ENCODE data around the gene EIF3K. TPM values are rescaled to one million over a fixed set of nuclear protein-coding genes. Genes with fewer than 3 reads are reported as not detected.

EIF3K gene
- total RNA-seq, 1 donor from 2014 or later: 598 TPM

DNA sequence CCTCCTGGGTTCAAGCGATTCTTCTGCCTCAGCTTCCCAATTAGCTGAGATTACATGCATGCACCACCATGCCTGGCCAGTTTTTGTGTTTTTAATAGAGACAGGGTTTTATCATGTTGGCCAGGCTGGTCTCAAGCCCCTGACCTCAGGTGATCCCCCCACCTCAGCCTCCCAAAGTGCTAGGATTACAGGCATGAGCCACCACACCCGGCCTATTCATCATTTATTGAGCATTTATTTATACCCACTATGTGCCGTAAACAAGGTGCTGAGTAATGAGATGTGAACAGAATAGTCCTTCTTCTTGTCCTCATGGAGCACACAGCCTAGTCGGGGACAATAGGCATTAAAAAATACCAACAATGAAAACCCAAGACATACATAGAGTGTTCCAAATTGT is 54.0 kb downstream of the EIF3K start:
- TF ChIP-seq, protein P1, sequence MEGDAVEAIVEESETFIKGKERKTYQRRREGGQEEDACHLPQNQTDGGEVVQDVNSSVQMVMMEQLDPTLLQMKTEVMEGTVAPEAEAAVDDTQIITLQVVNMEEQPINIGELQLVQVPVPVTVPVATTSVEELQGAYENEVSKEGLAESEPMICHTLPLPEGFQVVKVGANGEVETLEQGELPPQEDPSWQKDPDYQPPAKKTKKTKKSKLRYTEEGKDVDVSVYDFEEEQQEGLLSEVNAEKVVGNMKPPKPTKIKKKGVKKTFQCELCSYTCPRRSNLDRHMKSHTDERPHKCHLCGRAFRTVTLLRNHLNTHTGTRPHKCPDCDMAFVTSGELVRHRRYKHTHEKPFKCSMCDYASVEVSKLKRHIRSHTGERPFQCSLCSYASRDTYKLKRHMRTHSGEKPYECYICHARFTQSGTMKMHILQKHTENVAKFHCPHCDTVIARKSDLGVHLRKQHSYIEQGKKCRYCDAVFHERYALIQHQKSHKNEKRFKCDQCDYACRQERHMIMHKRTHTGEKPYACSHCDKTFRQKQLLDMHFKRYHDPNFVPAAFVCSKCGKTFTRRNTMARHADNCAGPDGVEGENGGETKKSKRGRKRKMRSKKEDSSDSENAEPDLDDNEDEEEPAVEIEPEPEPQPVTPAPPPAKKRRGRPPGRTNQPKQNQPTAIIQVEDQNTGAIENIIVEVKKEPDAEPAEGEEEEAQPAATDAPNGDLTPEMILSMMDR (IDR thresholded peaks at IDR 0.05; ENCODE audit: borderline replicate concordance): no peak
- Histone ChIP-seq H3K36me3 (no peaks in the 10 kb centered on the region), H3K27me3 (ENCODE audit: low read depth) (no peaks in the 10 kb centered on the region), H3K4me1 (peaks cover 96% of the 10 kb centered on the region), H3K27ac (replicated peaks) (peak overlapping the region; percentile 95), H3K9me3 (replicated peaks) (no peaks in the 10 kb centered on the region), H3K4me3 (no peak overlapping the region)
- intact Hi-C loops (cut with micrococcal nuclease): no loop called here
- no peak for DNase-seq

DNA sequence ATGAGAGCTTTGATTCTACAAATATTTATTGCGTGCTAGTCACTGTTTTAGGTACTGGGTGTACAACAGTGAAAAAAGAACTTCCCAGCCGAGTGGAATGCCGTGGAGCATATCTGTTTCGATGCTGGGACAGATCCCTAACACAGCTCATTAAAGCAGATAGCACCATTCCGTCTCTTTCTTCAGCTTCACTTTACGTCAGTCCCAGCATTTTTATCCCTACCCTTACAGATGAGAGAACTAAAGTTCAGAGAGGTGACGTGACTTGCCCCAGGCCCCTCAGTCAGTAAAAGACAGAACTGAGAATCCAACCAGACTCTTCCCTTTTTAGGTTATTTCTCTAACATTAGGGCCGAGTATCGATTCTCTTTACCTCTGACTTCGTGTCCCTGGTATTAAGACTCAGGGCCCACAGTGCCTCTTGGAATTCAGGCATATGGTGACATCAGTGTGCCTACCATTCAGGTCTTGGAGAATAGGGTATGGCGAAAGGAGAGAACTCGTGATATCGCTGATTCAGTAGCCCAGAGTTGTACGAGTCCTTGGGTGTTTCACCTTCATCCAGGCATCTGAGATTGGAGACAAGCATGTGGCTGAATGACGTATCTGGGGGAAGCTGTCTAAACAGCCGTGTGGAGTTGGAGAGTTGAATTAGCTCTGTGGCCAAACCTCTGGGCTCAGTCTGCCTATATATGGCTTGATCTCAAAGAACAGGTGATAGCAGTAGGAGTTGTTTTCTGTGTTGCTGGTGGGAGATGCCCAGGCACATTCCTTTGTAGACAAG is 55.6 kb downstream of the EIF3K start:
- H3K27ac ChIP-seq (replicated peaks): peak overlapping the region; percentile 91
- intact Hi-C loops (cut with micrococcal nuclease): no loop called here
- H3K36me3 ChIP-seq: no peaks in the 10 kb centered on the region
- TF ChIP-seq, protein P1 (IDR thresholded peaks at IDR 0.05; ENCODE audit: borderline replicate concordance): no peak
- peak overlapping the region; percentile 12 for H3K4me3 ChIP-seq
- H3K4me1 ChIP-seq: peaks cover 96% of the 10 kb centered on the region
- no peaks in the 10 kb centered on the region for H3K9me3 ChIP-seq (replicated peaks)
- DNase-seq: no peak
- no peaks in the 10 kb centered on the region for H3K27me3 ChIP-seq (ENCODE audit: low read depth)

DNA sequence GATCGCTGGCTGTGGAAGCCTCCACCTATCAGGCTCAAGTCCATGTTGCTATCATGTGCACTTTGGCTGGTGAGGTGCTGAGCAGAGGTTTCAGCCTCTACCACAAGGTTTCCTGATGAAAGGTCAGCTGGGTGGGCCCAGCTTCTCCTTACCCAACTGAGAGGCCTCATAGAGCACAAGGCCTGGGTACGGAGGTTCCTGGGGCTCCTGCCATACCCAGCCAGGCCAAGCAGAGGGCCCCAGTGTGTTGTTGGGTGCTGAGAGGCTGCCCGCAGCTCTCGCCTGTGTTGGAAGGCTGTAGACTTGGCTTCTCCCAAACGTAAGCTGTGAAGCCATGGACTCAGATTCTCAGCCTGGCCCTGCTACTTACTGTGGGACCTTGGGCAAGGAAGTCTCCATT is 56.6 kb downstream of the EIF3K start:
- no peak for DNase-seq
- Histone ChIP-seq H3K4me1 (peaks cover 96% of the 10 kb centered on the region), H3K27ac (replicated peaks) (peak overlapping the region; percentile 91), H3K27me3 (ENCODE audit: low read depth) (no peaks in the 10 kb centered on the region), H3K4me3 (no peak overlapping the region), H3K36me3 (no peaks in the 10 kb centered on the region), H3K9me3 (replicated peaks) (no peaks in the 10 kb centered on the region)
- TF ChIP-seq, protein P1 (IDR thresholded peaks at IDR 0.05; ENCODE audit: borderline replicate concordance): no peak
- intact Hi-C loops (cut with micrococcal nuclease): no loop called here

DNA sequence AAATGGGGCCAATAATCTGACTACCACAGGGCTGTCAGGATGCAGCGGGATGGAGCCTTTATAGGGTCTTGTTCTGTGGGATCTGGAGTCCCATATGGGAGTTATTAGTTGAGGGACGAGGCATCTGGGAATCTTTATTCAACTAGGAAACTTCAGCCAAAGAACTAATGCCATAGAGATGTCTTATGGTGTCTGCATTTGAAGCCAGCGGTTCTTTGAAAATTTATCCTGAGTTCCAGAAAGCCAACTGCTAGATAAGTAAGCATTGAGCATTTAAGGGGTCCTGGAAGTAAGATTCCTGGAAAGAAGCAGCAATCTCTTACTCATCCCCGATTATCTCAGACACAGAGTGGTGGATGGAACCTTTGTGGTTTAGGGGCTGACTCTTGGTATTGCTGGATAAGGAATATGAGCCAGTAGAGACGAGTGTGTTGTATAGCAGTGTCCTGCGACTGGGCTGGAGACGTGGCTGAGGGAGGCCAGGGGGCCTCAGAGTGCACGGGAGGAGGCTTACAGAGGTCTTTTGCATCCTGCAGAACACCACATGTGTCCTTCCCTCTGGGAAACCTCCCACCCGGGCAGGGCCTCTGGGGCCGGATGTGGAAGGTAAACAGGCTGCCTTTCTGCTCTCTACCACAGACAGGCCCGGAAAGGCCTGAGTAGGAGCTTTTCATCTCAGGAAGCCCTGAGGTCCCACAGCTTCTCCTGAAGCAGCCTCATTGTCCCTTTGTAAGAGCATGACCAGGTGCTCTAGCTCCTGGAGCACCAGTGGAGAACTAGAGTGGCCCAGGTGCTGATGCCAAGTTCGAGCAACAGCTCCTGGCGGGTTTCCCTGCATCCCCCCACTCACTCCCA is 57.3 kb downstream of the EIF3K start:
- Histone ChIP-seq H3K4me3 (peak overlapping the region; percentile 2), H3K4me1 (peaks cover 96% of the 10 kb centered on the region), H3K27me3 (ENCODE audit: low read depth) (no peaks in the 10 kb centered on the region), H3K9me3 (replicated peaks) (no peaks in the 10 kb centered on the region), H3K27ac (replicated peaks) (peak overlapping the region; percentile 91), H3K36me3 (no peaks in the 10 kb centered on the region)
- DNase-seq: no peak
- intact Hi-C loops (cut with micrococcal nuclease): no loop called here
- TF ChIP-seq, protein P1 (IDR thresholded peaks at IDR 0.05; ENCODE audit: borderline replicate concordance): no peak

DNA sequence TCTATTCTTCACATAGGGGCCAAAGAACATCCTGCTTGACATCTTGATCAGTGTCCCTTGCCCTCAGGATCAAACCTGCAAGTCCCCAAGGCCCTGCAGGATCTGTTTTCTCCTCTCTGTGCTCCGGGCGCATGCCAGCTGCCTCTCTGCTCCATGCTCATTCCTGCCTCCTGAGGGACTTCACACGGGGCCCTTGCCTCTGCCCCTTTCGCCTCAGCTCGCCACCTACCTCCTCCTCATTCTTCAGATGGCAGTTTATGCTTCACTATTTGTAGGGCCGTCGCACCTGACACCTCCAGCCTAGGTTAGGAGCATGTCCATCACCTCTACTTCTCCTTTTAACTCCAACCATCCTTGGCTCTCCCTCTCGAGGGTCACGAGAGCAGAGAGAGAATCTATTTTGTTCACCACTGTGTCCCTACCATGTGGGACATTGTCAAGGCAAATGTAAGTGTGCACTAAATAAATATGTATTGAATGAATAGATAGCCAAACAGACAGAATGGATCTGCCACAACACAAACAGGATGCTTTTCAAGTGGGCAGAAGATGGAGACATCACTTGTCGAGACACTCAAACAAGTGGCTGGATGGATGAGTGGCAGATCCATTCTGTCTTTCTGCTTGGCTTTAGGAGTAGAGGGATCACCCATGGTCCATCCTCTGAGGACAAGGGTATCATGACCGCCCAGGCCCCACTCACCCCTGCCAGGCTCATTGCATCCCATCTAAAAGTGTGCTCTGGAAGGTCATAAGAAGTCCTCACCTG is 58.1 kb downstream of the EIF3K start:
- no peaks in the 10 kb centered on the region for H3K36me3 ChIP-seq
- peaks cover 96% of the 10 kb centered on the region for H3K4me1 ChIP-seq
- no peaks in the 10 kb centered on the region for H3K27me3 ChIP-seq (ENCODE audit: low read depth)
- H3K4me3 ChIP-seq: peak overlapping the region; percentile 2
- intact Hi-C loops (cut with micrococcal nuclease): no loop called here
- H3K27ac ChIP-seq (replicated peaks): peak overlapping the region; percentile 91
- H3K9me3 ChIP-seq (replicated peaks): no peaks in the 10 kb centered on the region
- TF ChIP-seq, protein P1 (IDR thresholded peaks at IDR 0.05; ENCODE audit: borderline replicate concordance): no peak
- DNase-seq: no peak
